Stimulated activated CD8-positive, alpha-beta memory T cell treated with anti-CD3 and anti-CD28 coated beads, Interleukin-12 subunit alpha, Interleukin-12 subunit beta, amount 100 ng/mL, for 4 hours (primary cell): Measurements from ENCODE around the gene MOGAT2.

Source experiments
- DNase-seq: peaks from one replicate; pipeline ENCODE4 v3.0.0-alpha.2; 2020; ENCODE audit warnings: low read depth

The MOGAT2 gene

GRCh38 chr11:75781296-75781695 is 63.7 kb downstream of the MOGAT2 start:
- no peak for DNase-seq

GRCh38 chr11:75781831-75782230 is 64.2 kb downstream of the MOGAT2 start:
- DNase-seq: no peak
